Liver (tissue), 9 donors: ENCODE data around the gene KCNN3. TPM values are rescaled to one million over a fixed set of nuclear protein-coding genes. Genes with fewer than 3 reads are reported as not detected.

ENCODE experiments used
- DNase-seq: peaks from one replicate; pipeline ENCODE4 v3.0.0-alpha.2; 2017; ENCODE audit warnings: low spot score
- H3K27ac ChIP-seq, 2 donors: one replicate each; pipeline ENCODE4 v1.7.0; 2013; ENCODE audit warnings: inconsistent platforms in 2 of 2, low read length in 2 of 2, control low read depth in 1 of 2, low read depth in 1 of 2, mild to moderate bottlenecking in 1 of 2
- H3K27me3 ChIP-seq, 4 donors: one replicate each; pipeline versions ENCODE4 v1.6.1 to v1.7.0; 2013; ENCODE audit warnings: low read length in 3 of 4, inconsistent platforms in 1 of 4, mild to moderate bottlenecking in 1 of 4, moderate library complexity in 1 of 4; ENCODE audit not compliant: control insufficient read depth in 4 of 4, insufficient read depth in 4 of 4
- H3K36me3 ChIP-seq, 4 donors: one replicate each; pipeline versions ENCODE4 v1.6.1 to v1.7.0; 2013; ENCODE audit warnings: low read length in 3 of 4, mild to moderate bottlenecking in 3 of 4, low read depth in 1 of 4, moderate library complexity in 1 of 4; ENCODE audit not compliant: control insufficient read depth in 4 of 4, insufficient read depth in 3 of 4
- H3K4me1 ChIP-seq, 4 donors: one replicate each; pipeline versions ENCODE4 v1.6.1 to v1.7.0; 2013; ENCODE audit warnings: low read length in 3 of 4, mild to moderate bottlenecking in 3 of 4, moderate library complexity in 1 of 4; ENCODE audit not compliant: control insufficient read depth in 4 of 4, insufficient read depth in 4 of 4
- H3K4me3 ChIP-seq, 3 donors: one replicate each; pipeline versions ENCODE4 v1.6.1 to v1.7.0; 2013; ENCODE audit warnings: low read length in 3 of 3, control low read depth in 1 of 3, low read depth in 1 of 3, mild to moderate bottlenecking in 1 of 3
- H3K9ac ChIP-seq, 2 donors: one replicate each; pipeline ENCODE4 v1.7.0; 2013; ENCODE audit warnings: low read length in 2 of 2, mild to moderate bottlenecking in 2 of 2, moderate library complexity in 2 of 2, control low read depth in 1 of 2, low read depth in 1 of 2
- H3K9me3 ChIP-seq, 4 donors: one replicate each; pipeline versions ENCODE4 v1.6.1 to v1.7.0; 2013; ENCODE audit warnings: low read length in 3 of 4; ENCODE audit not compliant: control insufficient read depth in 4 of 4
- ATF3 ChIP-seq: IDR thresholded peaks from 2 replicates; pipeline ENCODE4 v1.6.1; 2016; ENCODE audit warnings: antibody characterized with exemption
- CTCF ChIP-seq: fragments of 150-350 bp; IDR thresholded peaks from 2 replicates; pipeline ENCODE4 v1.5.1; 2017; ENCODE audit warnings: improper control_type of control experiment, low read depth, low read length; ENCODE audit not compliant: missing input control
- EGR1 ChIP-seq, 2 donors: IDR thresholded peaks; 2 replicates each; pipeline ENCODE4 v1.6.1; 2016 to 2018; ENCODE audit warnings: antibody characterized with exemption in 2 of 2, low read depth in 2 of 2
- FOXA1 ChIP-seq: IDR thresholded peaks from 2 replicates; pipeline ENCODE4 v1.6.1; 2016; ENCODE audit warnings: antibody characterized with exemption
- FOXA2 ChIP-seq: IDR thresholded peaks from 2 replicates; pipeline ENCODE4 v1.6.1; 2016; ENCODE audit warnings: antibody characterized with exemption
- GABPA ChIP-seq, 2 donors: IDR thresholded peaks in 1 of 2; conservative IDR thresholded peaks in 1 of 2; 2 replicates each; pipeline ENCODE4 v1.6.1; 2016; ENCODE audit warnings: antibody characterized with exemption in 2 of 2, mild to moderate bottlenecking in 1 of 2, moderate library complexity in 1 of 2
- HNF4A ChIP-seq, 2 donors: conservative IDR thresholded peaks; 2 replicates each; pipeline ENCODE4 v1.6.1; 2016; ENCODE audit warnings: antibody characterized with exemption in 2 of 2, mild to moderate bottlenecking in 2 of 2
- HNF4G ChIP-seq: IDR thresholded peaks from 2 replicates; pipeline ENCODE4 v1.6.1; 2016; ENCODE audit warnings: antibody characterized with exemption
- JUND ChIP-seq, 2 donors: IDR thresholded peaks; 2 replicates each; pipeline ENCODE4 v1.6.1; 2016; ENCODE audit warnings: antibody characterized with exemption in 2 of 2
- MAX ChIP-seq: IDR thresholded peaks from 2 replicates; pipeline ENCODE4 v1.6.1; 2016; ENCODE audit warnings: antibody characterized with exemption
- NR2F2 ChIP-seq: IDR thresholded peaks from 2 replicates; pipeline ENCODE4 v1.6.1; 2016; ENCODE audit warnings: antibody characterized with exemption
- RAD21 ChIP-seq, 2 donors: IDR thresholded peaks; 2 replicates each; pipeline ENCODE4 v1.6.1; 2016; ENCODE audit warnings: antibody characterized with exemption in 2 of 2, mild to moderate bottlenecking in 2 of 2
- REST ChIP-seq: IDR thresholded peaks from 2 replicates; pipeline ENCODE4 v1.6.1; 2016; ENCODE audit warnings: antibody characterized with exemption, mild to moderate bottlenecking
- RXRA ChIP-seq, 2 donors: IDR thresholded peaks; 2 replicates each; pipeline ENCODE4 v1.6.1; 2017 to 2018; ENCODE audit warnings: antibody characterized with exemption in 2 of 2, mild to moderate bottlenecking in 1 of 2
- SP1 ChIP-seq: IDR thresholded peaks from 2 replicates; pipeline ENCODE4 v1.6.1; 2018; ENCODE audit warnings: antibody characterized with exemption, mild to moderate bottlenecking
- TAF1 ChIP-seq: conservative IDR thresholded peaks from 2 replicates; pipeline ENCODE4 v1.6.1; 2016; ENCODE audit warnings: antibody characterized with exemption, mild to moderate bottlenecking
- YY1 ChIP-seq: IDR thresholded peaks from 2 replicates; pipeline ENCODE4 v1.6.1; 2016; ENCODE audit warnings: antibody characterized with exemption, mild to moderate bottlenecking
- ZBTB33 ChIP-seq: IDR thresholded peaks from 2 replicates; pipeline ENCODE4 v1.6.1; 2016; ENCODE audit warnings: antibody characterized with exemption
- WGBS: extraction: QIAGEN DNeasy Blood & Tissue Kit; methylation state at CpG from one replicate; pipeline ENCODE4 v1.1.7; 2013; 5-methylcytosine and 5-hydroxymethylcytosine counted together
- polyA plus RNA-seq, 2 donors: library from polyadenylated mRNA; stranded (reverse) in 1 of 2; unstranded in 1 of 2; fragments of 200-250 nt in 1 of 2; fragments of >200 nt in 1 of 2; fragmentation: Nextera tagmentation in 1 of 2; extraction: Ambion mirVana in 1 of 2; gene quantifications; one replicate each; pipeline versions ENCODE4 v1.2.1 to v1.2.3, GENCODE V29; 2013 to 2015
- total RNA-seq, 2 donors: library from RNA; depleted of rRNA; stranded (reverse); fragments of >200 nt; gene quantifications; one replicate each; pipeline ENCODE4 v1.2.3, GENCODE V29; 2014
- donor health status: healthy.
- donor health status: healthy.
- donor health status: healthy.
- donor health status: healthy.
- donor health status: healthy.

The KCNN3 gene
- total and polyA plus RNA-seq, 4 donors: 0.09 to 0.68 (median 0.15) TPM

- TF ChIP-seq REST (no peak), TAF1 (no peak), GABPA (IDR thresholded peaks at IDR 0.05 in 1 of 2, conservative IDR thresholded peaks at IDR 0.05 in 1 of 2) (no peak), MAX (no peak)
These were observed 41.8 kb upstream of the KCNN3 start (continued) for GRCh38 chr1:154911691-154912550.

GRCh38 chr1:154910851-154911250, 40.8 kb upstream of the KCNN3 start:
- TF ChIP-seq HNF4G: no peak
- no peak for TF ChIP-seq EGR1 (IDR thresholded peaks at IDR 0.05; ENCODE audit: low read depth in 2 of 2)
- no peak for TF ChIP-seq RAD21 (IDR thresholded peaks at IDR 0.05)
- no peak for TF ChIP-seq RXRA (IDR thresholded peaks at IDR 0.05)
- TF ChIP-seq SP1: no peak
- no peak for TF ChIP-seq ATF3
- no peak for TF ChIP-seq MAX
- TF ChIP-seq NR2F2: no peak
- no peak for TF ChIP-seq FOXA1
- no peak for TF ChIP-seq FOXA2
- no peak for TF ChIP-seq JUND (IDR thresholded peaks at IDR 0.05)
- no peak for TF ChIP-seq GABPA (IDR thresholded peaks at IDR 0.05 in 1 of 2, conservative IDR thresholded peaks at IDR 0.05 in 1 of 2)
- TF ChIP-seq TAF1: no peak
- TF ChIP-seq YY1: no peak
- no peak for TF ChIP-seq HNF4A (conservative IDR thresholded peaks at IDR 0.05)
- no peak for TF ChIP-seq ZBTB33
- no peak for TF ChIP-seq REST
- no peak for TF ChIP-seq CTCF
- no peak for DNase-seq
- no peaks in the 10 kb centered on the region for H3K27me3 ChIP-seq
- H3K9me3 ChIP-seq: no peaks in the 10 kb centered on the region
- no peak overlapping the region for H3K9ac ChIP-seq
- no peak overlapping the region for H3K4me3 ChIP-seq
- WGBS: 96% methylated on average over 5 of the region's 5 CpGs
- no peak overlapping the region for H3K27ac ChIP-seq
- H3K36me3 ChIP-seq: no peaks in the 10 kb centered on the region
- no peaks in the 10 kb centered on the region for H3K4me1 ChIP-seq
